Heart left ventricle (tissue), 16 donors: ENCODE measurements around the gene KCNJ1. TPM values are rescaled to one million over a fixed set of nuclear protein-coding genes. Genes with fewer than 3 reads are reported as not detected.

Source experiments
- ATAC-seq, 4 donors: fragments of 200-7000 bp; cut with Tn5 transposase; one replicate each; pipeline ENCODE4 v1.9.1; 2020 to 2022; ENCODE audit warnings: moderate library complexity in 4 of 4, mild to moderate bottlenecking in 3 of 4, moderate number of reproducible peaks in 1 of 4
- DNase-seq, 5 donors: peaks; one replicate each; pipeline ENCODE4 v3.0.0-alpha.2; 2020
- H3K27ac ChIP-seq, 12 donors: fragments of 200-600 bp; sonication (generic) in 4 of 12; one replicate each; pipeline versions ENCODE4 v1.5.0 to v1.8.0; 2016 to 2022; ENCODE audit warnings: mild to moderate bottlenecking in 2 of 12
- H3K27me3 ChIP-seq, 9 donors: fragments of 200-600 bp; sonication (generic) in 2 of 9; one replicate each; pipeline versions ENCODE4 v1.5.1 to v1.8.0; 2016 to 2022; ENCODE audit warnings: mild to moderate bottlenecking in 3 of 9
- H3K36me3 ChIP-seq, 9 donors: fragments of 200-600 bp; sonication (generic) in 2 of 9; one replicate each; pipeline versions ENCODE4 v1.5.0 to v1.8.0; 2018 to 2022; ENCODE audit warnings: mild to moderate bottlenecking in 2 of 9
- H3K4me1 ChIP-seq, 12 donors: fragments of 200-600 bp; sonication (generic) in 4 of 12; one replicate each; pipeline versions ENCODE4 v1.5.0 to v1.8.0; 2016 to 2022; ENCODE audit warnings: mild to moderate bottlenecking in 3 of 12
- H3K4me3 ChIP-seq, 12 donors: fragments of 200-600 bp; sonication (generic) in 4 of 12; one replicate each; pipeline versions ENCODE4 v1.5.0 to v1.8.0; 2017 to 2022; ENCODE audit warnings: mild to moderate bottlenecking in 9 of 12, moderate library complexity in 4 of 12
- H3K9me3 ChIP-seq, 12 donors: fragments of 200-600 bp; sonication (generic) in 4 of 12; one replicate each; pipeline versions ENCODE4 v1.5.0 to v1.8.0; 2016 to 2022; ENCODE audit warnings: mild to moderate bottlenecking in 1 of 12
- POLR2A ChIP-seq, 2 donors: fragments of 450-650 bp; IDR thresholded peaks; one replicate each; pipeline ENCODE4 v1.6.1; 2017; ENCODE audit warnings: antibody characterized with exemption in 2 of 2, mild to moderate bottlenecking in 2 of 2, moderate library complexity in 2 of 2
- WGBS, 4 donors: extraction: QIAGEN DNeasy Blood & Tissue Kit in 2 of 4; methylation state at CpG; one replicate each; pipeline versions ENCODE4 v1.1.5 to v1.1.7; 2013 to 2018; 5-methylcytosine and 5-hydroxymethylcytosine counted together
- intact Hi-C, 10 donors: fragments of 100-400 bp; cut with DNase I; formaldehyde crosslinking; loops; one replicate each; pipeline versions ENCODE4 v1.11.1 to v1.14.2; 2022
- polyA plus RNA-seq, 2 donors: library from polyadenylated mRNA; stranded (reverse); fragments of 200-250 nt; gene quantifications; one replicate each; pipeline ENCODE4 v1.2.3, GENCODE V29; 2013
- total RNA-seq, 9 donors: library from RNA; depleted of rRNA in 2 of 9; stranded (reverse); fragments of >200 nt in 2 of 9; fragmentation: NEBNext Ultra II Directional in 3 of 9; extraction: Animal tissue kit (Norgen Biotek cat#: 25700) in 3 of 9; gene quantifications; one replicate each; pipeline versions ENCODE4 v1.1.0 to v1.2.4, GENCODE V29; 2016 to 2023
- TF ChIP-seq, protein P1 (sequence below), 12 donors: fragments of 200-600 bp; sonication (generic) in 4 of 12; IDR thresholded peaks; one replicate each; pipeline versions ENCODE4 v1.5.0 to v1.8.0; 2018 to 2022; ENCODE audit warnings: antibody characterized with exemption in 12 of 12, mild to moderate bottlenecking in 5 of 12
- donor health status: ischemic (EF 13 %, LVEDD 7.1; RV severe dilation, severe dysfunction).
- donor health status: healthy with polysubstance abuse.
- donor health status: DM: no; HTN: yes; CAD: no.
- donor health status: DM: no; HTN: no; CAD: no.
- donor health status: ischemic (EF 25% LVEDD 6.9; RV normal size, moderate dysfunction).
- donor health status: ischemic (EF 25% LVEDD 5.7; RV mildly dilated, moderate dysfunction).
- donor health status: healthy.
- donor health status: DM: yes; HTN: yes; CAD: no.
- donor health status: ischemic (EF 35%, LVEDD 5.7; RV mildly dilated, moderate dysfunction).
- donor health status: nonischemic (EF 11% LVEDD 7.7; RV severe dilation, severe dysfunction).
- donor health status: DM: yes; HTN: yes; CAD: no.
- donor health status: PGD.
- donor health status: ischemic (EF 29% LVEDD 5.4; RV normal size, mild dysfunction).
- donor health status: nonischemic (EF 23%, LVEDD 6.1; RV moderate dilation, normal function).

The KCNJ1 gene
- total and polyA plus RNA-seq, 11 donors: 0.08 to 0.50 (median 0.23) TPM; not detected in 6

DNA sequence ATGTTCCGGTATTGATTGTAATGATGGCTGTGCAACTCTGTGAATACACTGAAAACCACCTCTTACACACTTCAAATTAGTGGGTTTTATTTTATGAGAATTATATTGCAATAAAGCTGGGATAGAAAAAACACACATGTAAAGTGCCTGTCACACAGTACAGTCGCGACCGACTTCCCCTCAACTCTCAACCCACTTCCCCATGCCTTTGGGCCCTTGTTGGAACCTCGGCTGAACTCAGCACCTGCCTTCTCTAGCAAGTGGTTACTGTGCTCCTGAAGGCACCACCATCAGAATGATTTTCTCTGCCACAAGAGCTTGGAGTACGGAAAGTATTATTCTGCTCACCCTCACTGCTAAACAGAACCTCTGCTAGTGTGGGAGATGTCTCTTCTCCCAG is 13.5 kb downstream of the KCNJ1 start:
- no peaks in the 10 kb centered on the region for H3K9me3 ChIP-seq
- WGBS, 4 donors: 83 to 98% (median 94%) methylated on average over 6 of the region's 6 CpGs
- H3K4me1 ChIP-seq: peaks cover 0 to 17% (median 0%) of the 10 kb centered on the region in 12 donors
- H3K27me3 ChIP-seq: no peaks in the 10 kb centered on the region
- H3K27ac ChIP-seq: no peak overlapping the region
- no peak for DNase-seq
- no peaks in the 10 kb centered on the region for H3K36me3 ChIP-seq
- H3K4me3 ChIP-seq: no peak overlapping the region
- no peak for ATAC-seq
- intact Hi-C loops: loop anchor here in 2 of 10 donors (10.0 kb wide), 1 partner anchor 819 kb away; no protein-coding TSS in a partner anchor
- TF ChIP-seq POLR2A (IDR thresholded peaks at IDR 0.05): no peak

DNA sequence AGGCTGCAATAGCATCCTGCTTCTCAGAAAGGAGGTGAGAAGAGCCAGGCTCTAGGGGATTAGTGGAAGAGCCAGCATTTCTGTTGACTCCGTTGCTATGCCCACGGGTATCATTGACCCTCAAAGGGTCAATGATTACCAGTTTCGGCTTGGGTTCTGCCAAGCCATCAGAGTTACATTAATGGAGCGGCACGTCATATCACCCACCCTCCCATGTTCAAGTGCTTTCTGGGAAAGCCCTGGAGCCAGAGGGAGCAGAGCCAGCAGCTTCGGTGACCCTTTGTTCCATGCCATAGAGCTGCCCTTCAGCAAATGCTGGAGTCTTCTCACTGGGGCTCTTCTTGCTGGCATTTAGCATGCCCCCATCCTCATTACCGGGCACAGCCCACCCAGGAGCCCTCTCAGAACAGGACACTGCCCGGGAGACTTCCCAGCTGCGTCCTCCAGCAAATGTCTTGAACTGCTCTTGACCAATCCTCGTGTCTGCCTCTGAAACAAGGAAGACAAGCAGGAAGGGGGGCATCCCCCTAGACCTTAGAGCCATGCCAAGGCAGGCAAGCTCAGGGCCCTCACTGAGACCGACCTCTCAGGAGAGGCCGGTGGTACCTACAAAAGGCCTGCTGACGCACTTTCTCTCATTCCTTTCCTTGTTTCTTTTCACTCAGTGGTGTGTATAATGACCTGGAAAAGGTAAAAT is 14.6 kb downstream of the KCNJ1 start:
- no peaks in the 10 kb centered on the region for H3K9me3 ChIP-seq
- peak overlapping the region in 7 of 12 donors; percentile 19 to 65 (median 46) for H3K27ac ChIP-seq
- peak; percentile 79 to 91 (median 87) for ATAC-seq

DNA sequence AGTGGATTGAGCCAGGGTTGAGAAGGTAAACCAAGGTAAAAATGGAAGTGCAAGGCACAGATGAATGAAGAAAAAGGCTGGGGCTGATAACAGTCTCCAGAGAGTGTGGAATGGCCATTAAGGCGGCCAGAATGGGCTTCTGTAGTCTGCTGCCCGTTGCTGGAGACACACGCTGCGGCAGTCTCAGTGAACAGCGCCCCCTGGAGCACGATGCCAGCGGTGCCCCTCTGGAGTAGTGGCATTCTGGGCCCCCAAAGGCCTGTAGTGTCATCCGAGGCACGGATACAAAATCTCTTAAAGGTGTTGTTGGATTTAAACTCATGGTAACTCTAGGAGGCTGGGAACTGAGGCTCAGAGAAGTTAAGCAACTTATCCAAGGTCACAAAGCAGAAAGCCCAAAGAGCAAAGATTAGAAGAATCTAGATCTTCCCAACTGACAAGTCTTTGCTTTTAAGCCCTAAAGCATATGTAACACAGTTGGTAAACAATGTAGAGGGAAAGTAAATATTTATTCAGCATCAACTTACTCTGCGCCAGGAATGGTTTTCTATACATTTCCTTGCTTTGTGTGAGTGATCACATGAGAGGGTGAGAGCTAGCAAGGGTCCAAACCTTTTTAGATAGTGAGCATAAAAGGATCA is 18.2 kb downstream of the KCNJ1 start:
- intact Hi-C loops: no loop called here
- TF ChIP-seq, protein P1, sequence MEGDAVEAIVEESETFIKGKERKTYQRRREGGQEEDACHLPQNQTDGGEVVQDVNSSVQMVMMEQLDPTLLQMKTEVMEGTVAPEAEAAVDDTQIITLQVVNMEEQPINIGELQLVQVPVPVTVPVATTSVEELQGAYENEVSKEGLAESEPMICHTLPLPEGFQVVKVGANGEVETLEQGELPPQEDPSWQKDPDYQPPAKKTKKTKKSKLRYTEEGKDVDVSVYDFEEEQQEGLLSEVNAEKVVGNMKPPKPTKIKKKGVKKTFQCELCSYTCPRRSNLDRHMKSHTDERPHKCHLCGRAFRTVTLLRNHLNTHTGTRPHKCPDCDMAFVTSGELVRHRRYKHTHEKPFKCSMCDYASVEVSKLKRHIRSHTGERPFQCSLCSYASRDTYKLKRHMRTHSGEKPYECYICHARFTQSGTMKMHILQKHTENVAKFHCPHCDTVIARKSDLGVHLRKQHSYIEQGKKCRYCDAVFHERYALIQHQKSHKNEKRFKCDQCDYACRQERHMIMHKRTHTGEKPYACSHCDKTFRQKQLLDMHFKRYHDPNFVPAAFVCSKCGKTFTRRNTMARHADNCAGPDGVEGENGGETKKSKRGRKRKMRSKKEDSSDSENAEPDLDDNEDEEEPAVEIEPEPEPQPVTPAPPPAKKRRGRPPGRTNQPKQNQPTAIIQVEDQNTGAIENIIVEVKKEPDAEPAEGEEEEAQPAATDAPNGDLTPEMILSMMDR (IDR thresholded peaks at IDR 0.05): peak; percentile 44 to 81 (median 68)
- TF ChIP-seq POLR2A (IDR thresholded peaks at IDR 0.05): no peak
- Histone ChIP-seq H3K27me3 (no peaks in the 10 kb centered on the region), H3K4me3 (no peak overlapping the region), H3K9me3 (no peaks in the 10 kb centered on the region), H3K4me1 (peaks cover 0 to 33% (median 0%) of the 10 kb centered on the region in 12 donors), H3K27ac (no peak overlapping the region), H3K36me3 (no peaks in the 10 kb centered on the region)
- DNase-seq: peak; percentile 50 to 80 (median 52)
- ATAC-seq: peak in 1 of 4 donors; percentile 48
- WGBS, 4 donors: 29 to 42% (median 32%) methylated on average over 10 of the region's 10 CpGs

More for the DNA sequence above, 14.6 kb downstream of the KCNJ1 start:
- TF ChIP-seq, protein P1 (IDR thresholded peaks at IDR 0.05): no peak
- DNase-seq: peak in 4 of 5 donors; percentile 33 to 69 (median 53)
- Histone ChIP-seq H3K27me3 (no peaks in the 10 kb centered on the region), H3K36me3 (no peaks in the 10 kb centered on the region), H3K4me3 (no peak overlapping the region), H3K4me1 (peaks cover 0 to 18% (median 0%) of the 10 kb centered on the region in 12 donors)
- intact Hi-C loops: loop anchor here in 2 of 10 donors (10.0 kb wide), 1 partner anchor 818 kb away; no protein-coding TSS in a partner anchor
- WGBS, 4 donors: 67 to 84% (median 70%) methylated on average over 13 of the region's 13 CpGs

DNA sequence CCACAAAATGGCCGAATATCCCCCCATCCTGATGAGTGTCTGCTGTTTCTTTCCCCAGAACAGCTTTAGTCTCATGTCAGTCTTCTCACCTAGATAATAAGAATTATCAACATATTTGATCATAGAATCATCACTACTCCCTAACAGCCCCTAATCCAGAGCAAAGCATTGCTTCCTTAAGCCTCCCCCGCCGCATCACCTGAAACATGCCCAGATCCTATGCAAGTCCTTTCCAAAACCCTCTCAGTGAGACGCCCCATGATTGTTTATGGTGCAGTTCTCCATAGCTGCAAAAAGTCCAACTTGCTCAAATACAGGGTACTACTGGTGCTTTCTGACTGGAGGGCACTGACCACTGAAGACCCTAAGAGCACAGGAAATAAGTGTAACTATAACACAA is 20.1 kb downstream of the KCNJ1 start:
- Histone ChIP-seq H3K27me3 (no peaks in the 10 kb centered on the region), H3K4me1 (peaks cover 0 to 26% (median 0%) of the 10 kb centered on the region in 12 donors), H3K27ac (no peak overlapping the region), H3K4me3 (no peak overlapping the region), H3K9me3 (no peaks in the 10 kb centered on the region), H3K36me3 (no peaks in the 10 kb centered on the region)
- no peak for ATAC-seq
- WGBS, 4 donors: 85 to 99% (median 92%) methylated on average over 4 of the region's 4 CpGs
- TF ChIP-seq, protein P1 (IDR thresholded peaks at IDR 0.05): no peak
- no peak for TF ChIP-seq POLR2A (IDR thresholded peaks at IDR 0.05)
- intact Hi-C loops: no loop called here
- DNase-seq: no peak
